Sigmoid colon (tissue), 7 donors: ENCODE results near the gene GSN. TPM values are rescaled to one million over a fixed set of nuclear protein-coding genes. Genes with fewer than 3 reads are reported as not detected.
A peak's percentile ranks its signal among the peaks of the same experiment; 100 is the strongest.

ENCODE experiments used
- DNase-seq: peaks from one replicate; pipeline ENCODE4 v3.0.0-alpha.2; 2019
- H3K27ac ChIP-seq, 4 donors: fragments of 200-600 bp; sonication (generic); one replicate each; pipeline ENCODE4 v1.5.1; 2016 to 2019; ENCODE audit warnings: mild to moderate bottlenecking in 1 of 4
- H3K27me3 ChIP-seq, 3 donors: fragments of 200-600 bp; sonication (generic); one replicate each; pipeline ENCODE4 v1.5.1; 2019; ENCODE audit warnings: mild to moderate bottlenecking in 1 of 3
- H3K36me3 ChIP-seq, 4 donors: fragments of 200-600 bp; sonication (generic); one replicate each; pipeline ENCODE4 v1.5.1; 2016 to 2019
- H3K4me1 ChIP-seq, 4 donors: fragments of 200-600 bp; sonication (generic); one replicate each; pipeline ENCODE4 v1.5.1; 2017 to 2019
- H3K4me3 ChIP-seq, 4 donors: fragments of 200-600 bp; sonication (generic); one replicate each; pipeline ENCODE4 v1.5.1; 2017 to 2019; ENCODE audit warnings: mild to moderate bottlenecking in 2 of 4, moderate library complexity in 1 of 4
- H3K9me3 ChIP-seq, 4 donors: fragments of 200-600 bp in 3 of 4; sonication (generic) in 3 of 4; one replicate each; pipeline versions ENCODE4 v1.5.1 to v1.6.1; 2013 to 2019
- CTCF ChIP-seq, 4 experiments: fragments of 450-650 bp in 3 of 4; fragments of 200-600 bp in 1 of 4; IDR thresholded peaks; one replicate each; pipeline ENCODE4 v1.5.1; 2016 to 2019; ENCODE audit warnings: antibody characterized with exemption in 4 of 4, mild to moderate bottlenecking in 3 of 4, moderate library complexity in 2 of 4
- EP300 ChIP-seq, 4 donors: sonication (generic); formaldehyde crosslinking; IDR thresholded peaks; one replicate each; pipeline ENCODE4 v1.6.1; 2017; ENCODE audit warnings: antibody characterized with exemption in 4 of 4
- POLR2A ChIP-seq, 2 donors: fragments of 450-650 bp; IDR thresholded peaks; one replicate each; pipeline ENCODE4 v1.6.1; 2016; ENCODE audit warnings: antibody characterized with exemption in 2 of 2, mild to moderate bottlenecking in 2 of 2, moderate library complexity in 2 of 2
- POLR2AphosphoS5 ChIP-seq, 4 donors: sonication (generic); formaldehyde crosslinking; IDR thresholded peaks; one replicate each; pipeline ENCODE4 v1.6.1; 2017; ENCODE audit warnings: antibody characterized with exemption in 4 of 4
- WGBS, 2 donors: extraction: QIAGEN DNeasy Blood & Tissue Kit; methylation state at CpG; one replicate each; pipeline ENCODE4 v1.1.7; 2013; 5-methylcytosine and 5-hydroxymethylcytosine counted together
- intact Hi-C: fragments of 100-400 bp; cut with DNase I; formaldehyde crosslinking; loops from one replicate; pipeline ENCODE4 v1.15.1; 2023
- polyA plus RNA-seq, 3 donors: library from polyadenylated mRNA; stranded (reverse); fragments of 200-250 nt; gene quantifications; one replicate each; pipeline ENCODE4 v1.2.3, GENCODE V29; 2013
- total RNA-seq, 4 donors: library from RNA; depleted of rRNA; stranded (reverse); fragments of >200 nt; gene quantifications; one replicate each; pipeline ENCODE4 v1.1.0, GENCODE V29; 2016
- donor health status: healthy with polysubstance abuse.
- donor health status: Bipolar disorder and iron deficiency.
- donor health status: healthy.

The GSN gene
- total and polyA plus RNA-seq, 7 donors = 333 to 2,826 (median 1,610) TPM

DNA sequence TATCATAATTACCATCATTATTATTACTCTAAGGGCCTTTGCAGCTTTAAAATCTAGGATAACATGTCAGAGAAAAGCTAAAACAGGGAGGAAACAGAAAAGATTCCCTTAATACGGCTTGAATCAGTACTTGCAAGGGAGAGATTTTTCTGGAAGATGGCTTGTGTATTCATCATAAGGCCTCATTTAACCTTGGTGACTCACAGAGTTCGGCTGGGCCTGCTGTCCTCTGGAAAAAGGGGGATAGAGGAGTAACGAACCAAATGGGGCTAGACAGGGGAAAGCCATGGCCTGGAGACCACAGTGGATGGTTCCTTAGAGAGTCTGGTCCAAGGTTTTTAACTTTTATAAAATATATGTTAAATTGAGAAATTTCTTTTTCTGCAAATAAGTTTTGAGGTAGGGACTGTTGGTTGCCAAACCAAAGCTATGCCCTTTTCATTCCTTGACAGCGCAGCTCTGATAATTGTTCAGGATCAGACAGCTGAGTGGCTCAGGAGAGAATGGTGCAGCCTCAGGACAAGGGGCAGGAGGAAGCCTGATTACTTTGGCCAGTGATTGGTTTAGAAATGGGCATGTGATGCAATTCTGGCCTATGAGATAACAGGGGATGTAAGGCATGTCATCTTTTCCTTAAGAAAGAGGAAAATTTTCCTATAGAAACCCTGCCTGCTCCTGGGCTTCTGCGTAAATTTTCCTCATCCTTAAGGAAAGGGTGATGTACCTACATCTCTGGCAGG lies 25.6 kb upstream of the GSN start:
- DNase-seq = no peak
- H3K27ac ChIP-seq = peak overlapping the region; percentile 64 to 81 (median 71)
- peaks cover 0 to 23% (median 16%) of the 10 kb centered on the region in 4 donors for H3K4me1 ChIP-seq
- H3K4me3 ChIP-seq = no peak overlapping the region
- H3K9me3 ChIP-seq = no peaks in the 10 kb centered on the region
- TF ChIP-seq POLR2A (IDR thresholded peaks at IDR 0.05) (no peak), POLR2AphosphoS5 (IDR thresholded peaks at IDR 0.05) (peak in 1 of 4 donors; percentile 23), CTCF (IDR thresholded peaks at IDR 0.05) (no peak), EP300 (IDR thresholded peaks at IDR 0.05) (no peak)
- no peaks in the 10 kb centered on the region for H3K36me3 ChIP-seq
- no peaks in the 10 kb centered on the region for H3K27me3 ChIP-seq
- 81 to 89% methylated on average over 5 of the region's 5 CpGs for WGBS, 2 donors
- intact Hi-C loops = no loop called here

- H3K4me3 ChIP-seq = no peak overlapping the region
- peak; percentile 67 for DNase-seq
- peak overlapping the region; percentile 64 to 81 (median 71) for H3K27ac ChIP-seq
- peaks cover 0 to 26% (median 16%) of the 10 kb centered on the region in 4 donors for H3K4me1 ChIP-seq
- WGBS, 2 donors = 91 to 97% methylated on average over 4 of the region's 4 CpGs
- no peaks in the 10 kb centered on the region for H3K27me3 ChIP-seq
- intact Hi-C loops = no loop called here
- TF ChIP-seq POLR2A (IDR thresholded peaks at IDR 0.05) (no peak), CTCF (IDR thresholded peaks at IDR 0.05) (no peak), POLR2AphosphoS5 (IDR thresholded peaks at IDR 0.05) (peak in 2 of 4 donors; percentile 23 to 36)
- H3K36me3 ChIP-seq = no peaks in the 10 kb centered on the region
- no peaks in the 10 kb centered on the region for H3K9me3 ChIP-seq
These were observed 25.0 kb upstream of the GSN start for GRCh38 chr9:121242959-121243346.

- Histone ChIP-seq H3K9me3 (no peaks in the 10 kb centered on the region), H3K27me3 (no peaks in the 10 kb centered on the region), H3K4me1 (peaks cover 0 to 18% (median 11%) of the 10 kb centered on the region in 4 donors), H3K27ac (peak overlapping the region in 1 of 4 donors; percentile 58), H3K4me3 (no peak overlapping the region), H3K36me3 (no peaks in the 10 kb centered on the region)
- WGBS, 2 donors = 88 to 89% methylated on average over 12 of the region's 12 CpGs
- no peak for DNase-seq
- TF ChIP-seq CTCF (IDR thresholded peaks at IDR 0.05) = no peak
- TF ChIP-seq POLR2AphosphoS5 (IDR thresholded peaks at IDR 0.05) = no peak
- no peak for TF ChIP-seq EP300 (IDR thresholded peaks at IDR 0.05)
- TF ChIP-seq POLR2A (IDR thresholded peaks at IDR 0.05) = no peak
- intact Hi-C loops = no loop called here
These were observed 21.0 kb upstream of the GSN start for GRCh38 chr9:121246821-121247561.

DNA sequence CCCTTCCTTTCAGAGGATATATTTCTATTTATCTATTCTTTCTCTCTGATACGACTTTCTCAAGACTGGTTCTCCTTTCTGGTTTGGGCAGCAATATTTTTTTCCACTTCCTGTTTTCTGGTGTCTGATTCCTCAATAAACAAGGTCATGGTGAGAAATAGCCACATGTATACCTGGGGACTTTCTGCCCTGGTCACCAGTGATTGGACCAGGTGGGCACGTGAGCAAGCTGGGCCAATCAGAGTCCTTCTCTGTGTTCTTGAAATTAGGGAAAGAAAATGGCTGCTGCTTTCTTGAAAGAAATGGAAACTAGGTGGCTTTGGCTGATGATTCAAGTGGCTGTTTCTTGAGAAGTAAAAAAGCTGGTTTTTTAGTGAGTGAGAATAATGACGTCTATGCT lies 18.4 kb upstream of the GSN start:
- Histone ChIP-seq H3K36me3 (no peaks in the 10 kb centered on the region), H3K27me3 (no peaks in the 10 kb centered on the region), H3K9me3 (no peaks in the 10 kb centered on the region), H3K27ac (no peak overlapping the region), H3K4me3 (no peak overlapping the region), H3K4me1 (peaks cover 0 to 8% (median 0%) of the 10 kb centered on the region in 4 donors)
- DNase-seq = no peak
- TF ChIP-seq POLR2AphosphoS5 (IDR thresholded peaks at IDR 0.05) = no peak
- no peak for TF ChIP-seq EP300 (IDR thresholded peaks at IDR 0.05)
- TF ChIP-seq CTCF (IDR thresholded peaks at IDR 0.05) = no peak
- no peak for TF ChIP-seq POLR2A (IDR thresholded peaks at IDR 0.05)
- intact Hi-C loops = no loop called here
- 76 to 89% methylated on average over 3 of the region's 3 CpGs for WGBS, 2 donors
